Activated CD4-positive, alpha-beta T cell treated with anti-CD3 and anti-CD28 coated beads, Interleukin-2, Interleukin-4, amounts not matched to agents 100 ng/mL and 50 ng/mL, durations not matched to agents 16 hours and 8 hours (primary cell): ENCODE results near the gene BTBD9.

Source experiments
- DNase-seq: peaks from one replicate; pipeline ENCODE4 v3.0.0-alpha.2; 2020; ENCODE audit warnings: low spot score

Gene BTBD9

GRCh38 chr6:38283734-38284362 is 355.9 kb downstream of the BTBD9 start:
- DNase-seq = peak; percentile 15

GRCh38 chr6:38282911-38283310 is 356.8 kb downstream of the BTBD9 start:
- no peak for DNase-seq

GRCh38 chr6:38281126-38281525 is 358.6 kb downstream of the BTBD9 start:
- DNase-seq = no peak

- no peak for DNase-seq
These were observed 359.7 kb downstream of the BTBD9 start for GRCh38 chr6:38279963-38280588.

GRCh38 chr6:38279423-38279822 is 360.3 kb downstream of the BTBD9 start:
- DNase-seq = no peak

- no peak for DNase-seq
These were observed 366.4 kb downstream of the BTBD9 start for GRCh38 chr6:38273325-38273724.

- DNase-seq = no peak
These were observed 367.5 kb downstream of the BTBD9 start for GRCh38 chr6:38272222-38272621.

- no peak for DNase-seq
These were observed 368.6 kb downstream of the BTBD9 start for GRCh38 chr6:38271081-38271480.

GRCh38 chr6:38270367-38270766 is 369.4 kb downstream of the BTBD9 start:
- no peak for DNase-seq

GRCh38 chr6:38269461-38270172 is 370.1 kb downstream of the BTBD9 start:
- no peak for DNase-seq

GRCh38 chr6:38268342-38268741 is 371.4 kb downstream of the BTBD9 start:
- no peak for DNase-seq

- no peak for DNase-seq
These were observed 372.8 kb downstream of the BTBD9 start for GRCh38 chr6:38266921-38267354.

- no peak for DNase-seq
These were observed 375.1 kb downstream of the BTBD9 start for GRCh38 chr6:38264605-38265004.

GRCh38 chr6:38262609-38263008 is 377.1 kb downstream of the BTBD9 start:
- DNase-seq = peak; percentile 7

GRCh38 chr6:38262026-38262425 is 377.7 kb downstream of the BTBD9 start:
- DNase-seq = no peak

- no peak for DNase-seq
These were observed 378.1 kb downstream of the BTBD9 start for GRCh38 chr6:38261626-38262025.

- no peak for DNase-seq
These were observed 380.0 kb downstream of the BTBD9 start for GRCh38 chr6:38259736-38260135.

GRCh38 chr6:38248500-38249234 is 391.1 kb downstream of the BTBD9 start:
- no peak for DNase-seq

- no peak for DNase-seq
These were observed 394.4 kb downstream of the BTBD9 start for GRCh38 chr6:38245295-38245694.

- DNase-seq = no peak
These were observed 394.9 kb downstream of the BTBD9 start for GRCh38 chr6:38244869-38245268.

GRCh38 chr6:38241200-38241871 is 398.4 kb downstream of the BTBD9 start:
- DNase-seq = no peak
